ENCODE measurements around the gene TANC1. TPM values are rescaled to one million over a fixed set of nuclear protein-coding genes. Genes with fewer than 3 reads are reported as not detected.

The TANC1 gene
- total and polyA plus RNA-seq, 2 experiments from 2014 or later = 8.2 to 12.1 TPM

- no peaks in the 10 kb centered on the region for H3K9me3 ChIP-seq (ENCODE audit: low read depth)
- no peaks in the 10 kb centered on the region for H3K79me2 ChIP-seq (ENCODE audit: insufficient read depth)
- H3K9ac ChIP-seq = no peak overlapping the region
- no peak for TF ChIP-seq EZH2phosphoT487 (IDR thresholded peaks at IDR 0.05; ENCODE audit: insufficient read depth, low read depth)
- TF ChIP-seq EZH2 (IDR thresholded peaks at IDR 0.05; ENCODE audit: insufficient read depth, poor library complexity, severe bottlenecking) = no peak
- no peaks in the 10 kb centered on the region for H3K4me1 ChIP-seq (ENCODE audit: insufficient read depth)
- no peak for DNase-seq
- H3K27ac ChIP-seq = no peak overlapping the region
- H3K4me3 ChIP-seq = no peak overlapping the region
- no peak overlapping the region for H3K4me2 ChIP-seq (ENCODE audit: unreplicated experiment)
- in situ Hi-C loops (cut with MboI) = no loop called here
- WGBS, 2 experiments (ENCODE audit: low coverage in 1 of 2, low lambda C conversion rate in 2 of 2, missing lambda C conversion rate in 2 of 2) = 91 to 93% methylated on average over 6 of the region's 6 CpGs
- H3K27me3 ChIP-seq (replicated peaks; ENCODE audit: insufficient read depth) = no peaks in the 10 kb centered on the region
- no peak overlapping the region for H2AFZ ChIP-seq
- no peaks in the 10 kb centered on the region for H3F3A ChIP-seq (ENCODE audit: insufficient read depth)
- H4K20me1 ChIP-seq (ENCODE audit: insufficient read depth) = no peaks in the 10 kb centered on the region
- H3K9me2 ChIP-seq (ENCODE audit: insufficient read depth) = no peaks in the 10 kb centered on the region
- 0 out of 2 replicates have a peak, but pooled peaks cover 14% of the 10 kb centered on the region for H3K36me3 ChIP-seq (ENCODE audit: low read depth)
Measured at GRCh38 chr2:159169187-159169586, 200.7 kb downstream of the TANC1 start.

GRCh38 chr2:159172403-159172802, 204.0 kb downstream of the TANC1 start:
- no peaks in the 10 kb centered on the region for H3F3A ChIP-seq (ENCODE audit: insufficient read depth)
- no peaks in the 10 kb centered on the region for H3K9me2 ChIP-seq (ENCODE audit: insufficient read depth)
- H3K9ac ChIP-seq = no peak overlapping the region
- H3K79me2 ChIP-seq (ENCODE audit: insufficient read depth) = no peaks in the 10 kb centered on the region
- H3K27me3 ChIP-seq (replicated peaks; ENCODE audit: insufficient read depth) = no peaks in the 10 kb centered on the region
- no peak for DNase-seq
- no peak for TF ChIP-seq EZH2 (IDR thresholded peaks at IDR 0.05; ENCODE audit: insufficient read depth, poor library complexity, severe bottlenecking)
- TF ChIP-seq EZH2phosphoT487 (IDR thresholded peaks at IDR 0.05; ENCODE audit: insufficient read depth, low read depth) = no peak
- in situ Hi-C loops (cut with MboI) = no loop called here
- WGBS, 2 experiments (ENCODE audit: low coverage in 1 of 2, low lambda C conversion rate in 2 of 2, missing lambda C conversion rate in 2 of 2) = 96 to 100% methylated on average over 3 of the region's 3 CpGs
- H4K20me1 ChIP-seq (ENCODE audit: insufficient read depth) = no peaks in the 10 kb centered on the region
- H3K4me2 ChIP-seq (ENCODE audit: unreplicated experiment) = no peak overlapping the region
- H3K4me3 ChIP-seq = no peak overlapping the region
- no peak overlapping the region for H3K27ac ChIP-seq
- H2AFZ ChIP-seq = no peak overlapping the region
- no peaks in the 10 kb centered on the region for H3K4me1 ChIP-seq (ENCODE audit: insufficient read depth)
- no peaks in the 10 kb centered on the region for H3K9me3 ChIP-seq (ENCODE audit: low read depth)
- H3K36me3 ChIP-seq (ENCODE audit: low read depth) = 0 out of 2 replicates have a peak, but pooled peaks cover 14% of the 10 kb centered on the region

GRCh38 chr2:159174759-159175158, 206.3 kb downstream of the TANC1 start:
- Histone ChIP-seq H3K4me3 (no peak overlapping the region), H3K79me2 (ENCODE audit: insufficient read depth) (no peaks in the 10 kb centered on the region), H2AFZ (no peak overlapping the region), H3K9me2 (ENCODE audit: insufficient read depth) (no peaks in the 10 kb centered on the region), H3K4me1 (ENCODE audit: insufficient read depth) (no peaks in the 10 kb centered on the region), H3K9me3 (ENCODE audit: low read depth) (no peaks in the 10 kb centered on the region), H3K27ac (no peak overlapping the region), H3K36me3 (ENCODE audit: low read depth) (0 out of 2 replicates have a peak, but pooled peaks cover 18% of the 10 kb centered on the region), H3F3A (ENCODE audit: insufficient read depth) (no peaks in the 10 kb centered on the region), H3K4me2 (ENCODE audit: unreplicated experiment) (no peak overlapping the region), H4K20me1 (ENCODE audit: insufficient read depth) (no peaks in the 10 kb centered on the region), H3K9ac (no peak overlapping the region), H3K27me3 (replicated peaks; ENCODE audit: insufficient read depth) (no peaks in the 10 kb centered on the region)
- TF ChIP-seq EZH2phosphoT487 (IDR thresholded peaks at IDR 0.05; ENCODE audit: insufficient read depth, low read depth) (no peak), EZH2 (IDR thresholded peaks at IDR 0.05; ENCODE audit: insufficient read depth, poor library complexity, severe bottlenecking) (no peak)
- no peak for DNase-seq
- in situ Hi-C loops (cut with MboI) = no loop called here
- WGBS, 2 experiments (ENCODE audit: low coverage in 1 of 2, low lambda C conversion rate in 2 of 2, missing lambda C conversion rate in 2 of 2) = 94 to 97% methylated on average over 9 of the region's 9 CpGs

GRCh38 chr2:159175182-159175581, 206.7 kb downstream of the TANC1 start:
- Histone ChIP-seq H3K27ac (no peak overlapping the region), H3K9me2 (ENCODE audit: insufficient read depth) (no peaks in the 10 kb centered on the region), H3K9me3 (ENCODE audit: low read depth) (no peaks in the 10 kb centered on the region), H3K36me3 (ENCODE audit: low read depth) (0 out of 2 replicates have a peak, but pooled peaks cover 19% of the 10 kb centered on the region), H3K4me1 (ENCODE audit: insufficient read depth) (no peaks in the 10 kb centered on the region), H4K20me1 (ENCODE audit: insufficient read depth) (no peaks in the 10 kb centered on the region), H3F3A (ENCODE audit: insufficient read depth) (no peaks in the 10 kb centered on the region), H3K79me2 (ENCODE audit: insufficient read depth) (no peaks in the 10 kb centered on the region), H3K4me3 (no peak overlapping the region), H3K27me3 (replicated peaks; ENCODE audit: insufficient read depth) (no peaks in the 10 kb centered on the region), H3K4me2 (ENCODE audit: unreplicated experiment) (no peak overlapping the region), H3K9ac (no peak overlapping the region), H2AFZ (no peak overlapping the region)
- no peak for DNase-seq
- 83 to 86% methylated on average over 6 of the region's 6 CpGs for WGBS, 2 experiments (ENCODE audit: low coverage in 1 of 2, low lambda C conversion rate in 2 of 2, missing lambda C conversion rate in 2 of 2)
- in situ Hi-C loops (cut with MboI) = no loop called here
- TF ChIP-seq EZH2phosphoT487 (IDR thresholded peaks at IDR 0.05; ENCODE audit: insufficient read depth, low read depth) = no peak
- no peak for TF ChIP-seq EZH2 (IDR thresholded peaks at IDR 0.05; ENCODE audit: insufficient read depth, poor library complexity, severe bottlenecking)

GRCh38 chr2:159175927-159176326, 207.5 kb downstream of the TANC1 start:
- WGBS, 2 experiments (ENCODE audit: low coverage in 1 of 2, low lambda C conversion rate in 2 of 2, missing lambda C conversion rate in 2 of 2) = 62 to 74% methylated on average over 3 of the region's 3 CpGs
- in situ Hi-C loops (cut with MboI) = no loop called here
- H3F3A ChIP-seq (ENCODE audit: insufficient read depth) = no peaks in the 10 kb centered on the region

More at GRCh38 chr2:159175927-159176326, 207.5 kb downstream of the TANC1 start:
- Histone ChIP-seq H3K4me3 (no peak overlapping the region), H3K79me2 (ENCODE audit: insufficient read depth) (no peaks in the 10 kb centered on the region), H3K36me3 (ENCODE audit: low read depth) (0 out of 2 replicates have a peak, but pooled peaks cover 18% of the 10 kb centered on the region), H3K9ac (no peak overlapping the region), H4K20me1 (ENCODE audit: insufficient read depth) (no peaks in the 10 kb centered on the region), H3K4me1 (ENCODE audit: insufficient read depth) (no peaks in the 10 kb centered on the region), H3K9me3 (ENCODE audit: low read depth) (no peaks in the 10 kb centered on the region), H3K27ac (no peak overlapping the region), H3K27me3 (replicated peaks; ENCODE audit: insufficient read depth) (no peaks in the 10 kb centered on the region), H2AFZ (no peak overlapping the region), H3K4me2 (ENCODE audit: unreplicated experiment) (no peak overlapping the region), H3K9me2 (ENCODE audit: insufficient read depth) (no peaks in the 10 kb centered on the region)
- no peak for TF ChIP-seq EZH2 (IDR thresholded peaks at IDR 0.05; ENCODE audit: insufficient read depth, poor library complexity, severe bottlenecking)
- no peak for TF ChIP-seq EZH2phosphoT487 (IDR thresholded peaks at IDR 0.05; ENCODE audit: insufficient read depth, low read depth)
- no peak for DNase-seq

Measured in GM23248 (cell line).